SK-N-SH treated with all-trans-retinoic acid at 6 μM for 48 hours (cell line): ENCODE measurements around the gene GRAMD2A.

Experiments
- ATAC-seq: fragments of 200-7000 bp; cut with Tn5 transposase; 3 replicates; pipeline ENCODE4 v1.9.1; 2020; ENCODE audit warnings: mild to moderate bottlenecking, moderate library complexity
- ARNTL ChIP-seq: fragments of 450-650 bp; formaldehyde crosslinking; IDR thresholded peaks from 2 replicates; pipeline ENCODE4 v1.5.0; 2020; ENCODE audit warnings: low read depth, mild to moderate bottlenecking, moderate library complexity, borderline replicate concordance
- BACH2 ChIP-seq: fragments of 250-450 bp; sonication (Bioruptor Pico); IDR thresholded peaks from 2 replicates; pipeline ENCODE4 v1.9.0; 2021; ENCODE audit warnings: mild to moderate bottlenecking, borderline replicate concordance
- CSDC2 ChIP-seq: fragments of 250-450 bp; sonication (Bioruptor Pico); IDR thresholded peaks from 2 replicates; pipeline ENCODE4 v1.5.0; 2020; ENCODE audit warnings: mild to moderate bottlenecking, moderate library complexity
- ESRRG ChIP-seq: fragments of 250-450 bp; sonication (Bioruptor Pico); IDR thresholded peaks from 2 replicates; pipeline ENCODE4 v1.6.1; 2021; ENCODE audit warnings: mild to moderate bottlenecking
- GLIS3 ChIP-seq: fragments of 250-450 bp; sonication (Bioruptor Pico); IDR thresholded peaks from 2 replicates; pipeline ENCODE4 v1.5.0; 2020; ENCODE audit warnings: mild to moderate bottlenecking, moderate library complexity
- ISL1 ChIP-seq: fragments of 250-450 bp; sonication (Bioruptor Pico); IDR thresholded peaks from 2 replicates; pipeline ENCODE4 v2.1.2; 2022; ENCODE audit warnings: mild to moderate bottlenecking, moderate library complexity
- OSR1 ChIP-seq: fragments of 250-450 bp; sonication (Bioruptor Pico); IDR thresholded peaks from 2 replicates; pipeline ENCODE4 v1.8.0; 2022; ENCODE audit warnings: moderate library complexity, mild to moderate bottlenecking, inconsistent platforms
- PATZ1 ChIP-seq: fragments of 250-450 bp; sonication (Bioruptor Pico); IDR thresholded peaks from 2 replicates; pipeline ENCODE4 v1.8.0; 2020; ENCODE audit warnings: mild to moderate bottlenecking, moderate library complexity, borderline replicate concordance
- POU6F1 ChIP-seq: fragments of 250-450 bp; sonication (Bioruptor Pico); IDR thresholded peaks from 2 replicates; pipeline ENCODE4 v1.8.0; 2021; ENCODE audit warnings: low read depth, mild to moderate bottlenecking, moderate library complexity, borderline replicate concordance
- PPARA ChIP-seq: fragments of 250-450 bp; sonication (Bioruptor Pico); IDR thresholded peaks from 2 replicates; pipeline ENCODE4 v1.5.0; 2020; ENCODE audit warnings: mild to moderate bottlenecking, borderline replicate concordance
- RARB ChIP-seq: fragments of 250-450 bp; sonication (Bioruptor Pico); IDR thresholded peaks from 2 replicates; pipeline ENCODE4 v1.8.0; 2021; ENCODE audit warnings: mild to moderate bottlenecking, moderate library complexity
- SNAI2 ChIP-seq: fragments of 250-450 bp; sonication (Bioruptor Pico); IDR thresholded peaks from 2 replicates; pipeline ENCODE4 v1.5.0; 2020; ENCODE audit warnings: mild to moderate bottlenecking, moderate library complexity
- TCF4 ChIP-seq: fragments of 250-450 bp; sonication (Bioruptor Pico); IDR thresholded peaks from 2 replicates; pipeline ENCODE4 v1.8.0; 2021; ENCODE audit warnings: mild to moderate bottlenecking, moderate library complexity, borderline replicate concordance
- TOX ChIP-seq: fragments of 250-450 bp; sonication (Bioruptor Pico); IDR thresholded peaks from 2 replicates; pipeline ENCODE4 v1.8.0; 2021; ENCODE audit warnings: mild to moderate bottlenecking, moderate library complexity, borderline replicate concordance
- TSHZ2 ChIP-seq: fragments of 250-450 bp; sonication (Bioruptor Pico); IDR thresholded peaks from 2 replicates; pipeline ENCODE4 v1.5.0; 2020; ENCODE audit warnings: mild to moderate bottlenecking, moderate library complexity
- ZC3H10 ChIP-seq: fragments of 250-450 bp; sonication (Bioruptor Pico); IDR thresholded peaks from 2 replicates; pipeline ENCODE4 v1.5.1; 2021; ENCODE audit warnings: mild to moderate bottlenecking, moderate library complexity
- ZFP3 ChIP-seq: fragments of 250-450 bp; sonication (Bioruptor Pico); IDR thresholded peaks from 2 replicates; pipeline ENCODE4 v1.5.0; 2020; ENCODE audit warnings: mild to moderate bottlenecking, moderate library complexity
- ZFP30 ChIP-seq: fragments of 450-650 bp; formaldehyde crosslinking; IDR thresholded peaks from 2 replicates; pipeline ENCODE4 v1.5.0; 2022; ENCODE audit warnings: mild to moderate bottlenecking, moderate library complexity
- ZNF565 ChIP-seq: fragments of 450-650 bp; formaldehyde crosslinking; conservative IDR thresholded peaks from 2 replicates; pipeline ENCODE4 v1.5.0; 2020; ENCODE audit warnings: low read depth, mild to moderate bottlenecking, moderate library complexity
- ZNF70 ChIP-seq: fragments of 450-650 bp; formaldehyde crosslinking; IDR thresholded peaks from 2 replicates; pipeline ENCODE4 v1.5.0; 2020; ENCODE audit warnings: mild to moderate bottlenecking, moderate library complexity
- ZNF8 ChIP-seq: fragments of 450-650 bp; formaldehyde crosslinking; IDR thresholded peaks from 2 replicates; pipeline ENCODE4 v1.5.0; 2020; ENCODE audit warnings: mild to moderate bottlenecking, moderate library complexity
- TF ChIP-seq, protein P1 (sequence below): fragments of 250-450 bp; sonication (Bioruptor Pico); IDR thresholded peaks from 2 replicates; pipeline ENCODE4 v1.5.1; 2021; ENCODE audit warnings: mild to moderate bottlenecking, moderate library complexity
- TF ChIP-seq, protein P2 (sequence below): fragments of 250-450 bp; sonication (Bioruptor Pico); IDR thresholded peaks from 2 replicates; pipeline ENCODE4 v1.5.1; 2020; ENCODE audit warnings: low read depth, mild to moderate bottlenecking, moderate library complexity

The GRAMD2A gene

DNA sequence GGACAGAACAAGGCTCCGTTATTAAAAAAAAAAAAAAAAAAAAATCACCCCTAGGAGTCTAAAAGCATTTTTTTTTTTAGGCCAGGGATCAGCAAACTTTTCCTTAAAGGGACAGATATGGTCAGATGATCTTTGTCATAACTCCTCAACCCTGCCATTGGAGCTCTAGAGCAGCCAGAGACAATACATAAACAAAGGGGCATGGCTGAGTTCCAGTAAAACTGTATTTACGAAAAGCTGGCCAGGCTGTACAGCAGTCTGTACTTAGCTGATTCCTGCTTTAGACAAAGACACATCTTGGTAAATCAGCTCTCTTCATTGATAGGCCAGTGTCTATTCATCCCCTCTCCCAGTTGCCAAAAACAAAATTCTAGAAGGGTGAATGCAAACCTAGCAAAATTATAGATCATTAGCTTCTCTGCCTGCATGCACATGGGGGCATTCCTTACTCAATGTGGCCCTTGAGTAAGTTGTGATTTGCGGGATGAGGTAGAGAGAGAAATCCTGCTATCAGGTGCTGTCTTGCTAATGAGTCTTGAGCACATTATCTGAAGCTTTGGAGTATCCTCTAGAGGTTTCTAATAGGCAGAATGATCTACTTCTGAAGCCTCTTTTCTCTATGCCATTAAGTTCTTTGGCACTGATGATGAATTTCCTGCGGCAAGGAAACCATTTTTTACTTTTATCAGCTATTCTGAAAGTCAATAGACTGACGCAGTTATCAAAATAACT lies 44.2 kb downstream of the GRAMD2A start:
- TF ChIP-seq GLIS3 (CRISPR knock-in tag) (no peak), ZFP30 (CRISPR knock-in tag) (no peak), ZNF565 (CRISPR knock-in tag) (no peak), ISL1 (no peak), TCF4 (no peak), RARB (no peak), ZFP3 (no peak), TOX (CRISPR knock-in tag) (no peak), ZC3H10 (no peak), POU6F1 (CRISPR knock-in tag) (no peak), ESRRG (CRISPR knock-in tag) (no peak), BACH2 (CRISPR knock-in tag) (no peak), PATZ1 (CRISPR knock-in tag) (no peak), SNAI2 (CRISPR knock-in tag) (no peak), ZNF70 (CRISPR knock-in tag) (no peak), CSDC2 (CRISPR knock-in tag) (no peak)
- TF ChIP-seq, protein P1, sequence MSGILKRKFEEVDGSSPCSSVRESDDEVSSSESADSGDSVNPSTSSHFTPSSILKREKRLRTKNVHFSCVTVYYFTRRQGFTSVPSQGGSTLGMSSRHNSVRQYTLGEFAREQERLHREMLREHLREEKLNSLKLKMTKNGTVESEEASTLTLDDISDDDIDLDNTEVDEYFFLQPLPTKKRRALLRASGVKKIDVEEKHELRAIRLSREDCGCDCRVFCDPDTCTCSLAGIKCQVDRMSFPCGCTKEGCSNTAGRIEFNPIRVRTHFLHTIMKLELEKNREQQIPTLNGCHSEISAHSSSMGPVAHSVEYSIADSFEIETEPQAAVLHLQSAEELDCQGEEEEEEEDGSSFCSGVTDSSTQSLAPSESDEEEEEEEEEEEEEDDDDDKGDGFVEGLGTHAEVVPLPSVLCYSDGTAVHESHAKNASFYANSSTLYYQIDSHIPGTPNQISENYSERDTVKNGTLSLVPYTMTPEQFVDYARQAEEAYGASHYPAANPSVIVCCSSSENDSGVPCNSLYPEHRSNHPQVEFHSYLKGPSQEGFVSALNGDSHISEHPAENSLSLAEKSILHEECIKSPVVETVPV (CRISPR knock-in tag) = no peak
- TF ChIP-seq, protein P2, sequence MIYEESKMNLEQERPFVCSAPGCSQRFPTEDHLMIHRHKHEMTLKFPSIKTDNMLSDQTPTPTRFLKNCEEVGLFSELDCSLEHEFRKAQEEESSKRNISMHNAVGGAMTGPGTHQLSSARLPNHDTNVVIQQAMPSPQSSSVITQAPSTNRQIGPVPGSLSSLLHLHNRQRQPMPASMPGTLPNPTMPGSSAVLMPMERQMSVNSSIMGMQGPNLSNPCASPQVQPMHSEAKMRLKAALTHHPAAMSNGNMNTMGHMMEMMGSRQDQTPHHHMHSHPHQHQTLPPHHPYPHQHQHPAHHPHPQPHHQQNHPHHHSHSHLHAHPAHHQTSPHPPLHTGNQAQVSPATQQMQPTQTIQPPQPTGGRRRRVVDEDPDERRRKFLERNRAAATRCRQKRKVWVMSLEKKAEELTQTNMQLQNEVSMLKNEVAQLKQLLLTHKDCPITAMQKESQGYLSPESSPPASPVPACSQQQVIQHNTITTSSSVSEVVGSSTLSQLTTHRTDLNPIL (CRISPR knock-in tag) = no peak
- no peak for ATAC-seq

GRCh38 chr15:72147418-72147817 lies 50.2 kb downstream of the GRAMD2A start:
- TF ChIP-seq POU6F1 (CRISPR knock-in tag) = no peak
- no peak for TF ChIP-seq PPARA
- no peak for TF ChIP-seq GLIS3 (CRISPR knock-in tag)
- TF ChIP-seq OSR1 = no peak
- no peak for TF ChIP-seq TSHZ2 (CRISPR knock-in tag)
- no peak for TF ChIP-seq SNAI2 (CRISPR knock-in tag)
- TF ChIP-seq, protein P2 (CRISPR knock-in tag) = no peak
- no peak for TF ChIP-seq ZFP30 (CRISPR knock-in tag)
- TF ChIP-seq ZC3H10 = no peak
- no peak for TF ChIP-seq ARNTL (CRISPR knock-in tag)
- no peak for TF ChIP-seq ISL1
- no peak for TF ChIP-seq ZNF8 (CRISPR knock-in tag)
- TF ChIP-seq CSDC2 (CRISPR knock-in tag) = no peak
- TF ChIP-seq BACH2 (CRISPR knock-in tag) = no peak
- no peak for TF ChIP-seq ZNF70 (CRISPR knock-in tag)
- ATAC-seq = no peak
